PFSK-1 (cell line): ENCODE measurements around the gene SCGB1A1.

Source experiments
- POLR2AphosphoS5 ChIP-seq: IDR thresholded peaks from 2 replicates; pipeline ENCODE4 v1.6.1; 2012; ENCODE audit warnings: low read depth, mild to moderate bottlenecking, control low read depth, low read length, moderate library complexity
- REST ChIP-seq, 2 experiments: IDR thresholded peaks; 2 replicates each; pipeline versions ENCODE4 v1.6.1 to v1.8.0; 2011 to 2012; ENCODE audit warnings: low read depth in 2 of 2, low read length in 2 of 2, control low read depth in 1 of 2, inconsistent platforms in 1 of 2, mild to moderate bottlenecking in 1 of 2, moderate library complexity in 1 of 2; ENCODE audit not compliant: insufficient read depth in 1 of 2

GRCh38 chr11:62451241-62451621 is 32.4 kb downstream of the SCGB1A1 start:
- no peak for TF ChIP-seq POLR2AphosphoS5
- TF ChIP-seq REST (IDR thresholded peaks at IDR 0.05; ENCODE audit: insufficient read depth in 1 of 2, low read depth in 2 of 2, low read length in 2 of 2), result no peak
